OCI-LY7 (cell line): ENCODE measurements around the gene MYT1.

Experiments
- CTCF ChIP-seq: fragments of 200-600 bp; sonication (generic); conservative IDR thresholded peaks from 2 replicates; pipeline ENCODE4 v1.5.1; 2014; ENCODE audit warnings: mild to moderate bottlenecking, antibody characterized with exemption, low read length, moderate library complexity, mixed read lengths
- EZH2phosphoT487 ChIP-seq: fragments of 200-600 bp; sonication (generic); IDR thresholded peaks from 2 replicates; pipeline ENCODE4 v1.6.1; 2018; ENCODE audit warnings: low read depth, borderline replicate concordance, mild to moderate bottlenecking, mixed run types, antibody characterized with exemption, low read length, moderate library complexity, mixed read lengths

GRCh38 chr20:64189986-64190385, 25.7 kb downstream of the MYT1 start:
- no peak for TF ChIP-seq EZH2phosphoT487
- TF ChIP-seq CTCF: no peak
